ENCODE results near the gene SGPP2. TPM values are rescaled to one million over a fixed set of nuclear protein-coding genes. Genes with fewer than 3 reads are reported as not detected.

Gene SGPP2
- total RNA-seq, 1 experiment from 2014 or later, result not detected

- Histone ChIP-seq H3K27ac (ENCODE audit: low read length) (no peak overlapping the region), H3K9me3 (ENCODE audit: low read length) (no peaks in the 10 kb centered on the region), H3K4me2 (ENCODE audit: low read depth, low read length, poor library complexity, severe bottlenecking) (no peak overlapping the region), H3K79me2 (ENCODE audit: low read length) (no peaks in the 10 kb centered on the region), H3K36me3 (ENCODE audit: insufficient read depth, low read length) (no peaks in the 10 kb centered on the region), H3K9ac (ENCODE audit: low read length) (no peak overlapping the region), H4K20me1 (ENCODE audit: insufficient read depth, low read depth, low read length) (no peaks in the 10 kb centered on the region), H2AFZ (ENCODE audit: low read length) (no peak overlapping the region), H3K4me3 (ENCODE audit: low read length) (no peak overlapping the region), H3K9me2 (replicated peaks; ENCODE audit: insufficient read depth, low read length) (no peaks in the 10 kb centered on the region), H3K27me3 (ENCODE audit: low read length) (no peaks in the 10 kb centered on the region), H3K4me1 (ENCODE audit: low read length) (no peaks in the 10 kb centered on the region)
- no peak for DNase-seq
Observed at GRCh38 chr2:222490131-222490530, 65.8 kb downstream of the SGPP2 start.

- H3K4me2 ChIP-seq (ENCODE audit: low read depth, low read length, poor library complexity, severe bottlenecking), result no peak overlapping the region
- no peaks in the 10 kb centered on the region for H3K79me2 ChIP-seq (ENCODE audit: low read length)
- no peaks in the 10 kb centered on the region for H3K36me3 ChIP-seq (ENCODE audit: insufficient read depth, low read length)
- H3K4me1 ChIP-seq (ENCODE audit: low read length), result no peaks in the 10 kb centered on the region
- no peak overlapping the region for H3K4me3 ChIP-seq (ENCODE audit: low read length)
- no peak overlapping the region for H3K27ac ChIP-seq (ENCODE audit: low read length)
- H3K9ac ChIP-seq (ENCODE audit: low read length), result no peak overlapping the region
- H3K9me3 ChIP-seq (ENCODE audit: low read length), result no peaks in the 10 kb centered on the region
- H3K9me2 ChIP-seq (replicated peaks; ENCODE audit: insufficient read depth, low read length), result no peaks in the 10 kb centered on the region
- H4K20me1 ChIP-seq (ENCODE audit: insufficient read depth, low read depth, low read length), result no peaks in the 10 kb centered on the region
- H2AFZ ChIP-seq (ENCODE audit: low read length), result no peak overlapping the region
- no peaks in the 10 kb centered on the region for H3K27me3 ChIP-seq (ENCODE audit: low read length)
- DNase-seq, result no peak
Observed at GRCh38 chr2:222492683-222493082, 68.3 kb downstream of the SGPP2 start.

DNA sequence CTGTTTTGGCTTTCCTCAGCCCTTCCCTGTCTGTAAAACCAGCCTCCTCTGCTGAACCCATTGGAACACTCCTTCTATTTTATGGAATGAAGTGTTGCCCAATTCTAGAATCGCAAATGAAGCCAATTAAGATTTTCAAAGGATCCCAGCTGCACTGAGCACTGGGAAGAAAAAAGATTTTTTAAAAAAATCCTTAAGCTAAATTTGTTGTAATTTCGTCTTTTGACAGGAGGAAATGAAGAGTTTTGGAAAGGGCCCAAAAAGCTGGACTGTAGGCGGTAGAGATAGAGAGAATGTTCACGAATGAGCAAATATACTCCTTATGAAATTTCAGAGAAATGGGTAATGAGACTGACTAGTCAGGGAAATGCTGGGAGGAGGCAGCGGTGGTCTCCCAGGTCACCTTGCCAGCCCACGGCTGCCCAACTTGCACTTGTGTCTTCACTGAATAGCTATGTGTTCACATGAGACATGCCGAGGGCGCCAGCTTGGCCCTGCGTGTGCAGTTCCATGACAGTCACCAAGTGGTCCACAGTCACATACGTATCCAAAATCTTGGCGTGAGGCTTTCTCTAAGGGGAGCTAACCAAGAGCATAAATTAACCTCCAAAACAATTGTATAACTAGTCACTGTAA is 69.9 kb downstream of the SGPP2 start:
- DNase-seq, result no peak
- Histone ChIP-seq H3K4me3 (ENCODE audit: low read length) (no peak overlapping the region), H3K4me1 (ENCODE audit: low read length) (no peaks in the 10 kb centered on the region), H3K4me2 (ENCODE audit: low read depth, low read length, poor library complexity, severe bottlenecking) (no peak overlapping the region), H3K9me2 (replicated peaks; ENCODE audit: insufficient read depth, low read length) (no peaks in the 10 kb centered on the region), H2AFZ (ENCODE audit: low read length) (no peak overlapping the region), H3K9me3 (ENCODE audit: low read length) (no peaks in the 10 kb centered on the region), H3K27me3 (ENCODE audit: low read length) (no peaks in the 10 kb centered on the region), H3K27ac (ENCODE audit: low read length) (no peak overlapping the region), H3K79me2 (ENCODE audit: low read length) (no peaks in the 10 kb centered on the region), H4K20me1 (ENCODE audit: insufficient read depth, low read depth, low read length) (no peaks in the 10 kb centered on the region), H3K36me3 (ENCODE audit: insufficient read depth, low read length) (no peaks in the 10 kb centered on the region), H3K9ac (ENCODE audit: low read length) (no peak overlapping the region)

GRCh38 chr2:222495388-222495787 is 71.0 kb downstream of the SGPP2 start:
- Histone ChIP-seq H4K20me1 (ENCODE audit: insufficient read depth, low read depth, low read length) (no peaks in the 10 kb centered on the region), H3K4me2 (ENCODE audit: low read depth, low read length, poor library complexity, severe bottlenecking) (no peak overlapping the region), H2AFZ (ENCODE audit: low read length) (no peak overlapping the region), H3K9ac (ENCODE audit: low read length) (no peak overlapping the region), H3K4me1 (ENCODE audit: low read length) (no peaks in the 10 kb centered on the region), H3K4me3 (ENCODE audit: low read length) (no peak overlapping the region), H3K9me2 (replicated peaks; ENCODE audit: insufficient read depth, low read length) (no peaks in the 10 kb centered on the region), H3K27ac (ENCODE audit: low read length) (no peak overlapping the region), H3K79me2 (ENCODE audit: low read length) (no peaks in the 10 kb centered on the region), H3K9me3 (ENCODE audit: low read length) (no peaks in the 10 kb centered on the region), H3K36me3 (ENCODE audit: insufficient read depth, low read length) (no peaks in the 10 kb centered on the region), H3K27me3 (ENCODE audit: low read length) (no peaks in the 10 kb centered on the region)
- DNase-seq, result no peak

DNA sequence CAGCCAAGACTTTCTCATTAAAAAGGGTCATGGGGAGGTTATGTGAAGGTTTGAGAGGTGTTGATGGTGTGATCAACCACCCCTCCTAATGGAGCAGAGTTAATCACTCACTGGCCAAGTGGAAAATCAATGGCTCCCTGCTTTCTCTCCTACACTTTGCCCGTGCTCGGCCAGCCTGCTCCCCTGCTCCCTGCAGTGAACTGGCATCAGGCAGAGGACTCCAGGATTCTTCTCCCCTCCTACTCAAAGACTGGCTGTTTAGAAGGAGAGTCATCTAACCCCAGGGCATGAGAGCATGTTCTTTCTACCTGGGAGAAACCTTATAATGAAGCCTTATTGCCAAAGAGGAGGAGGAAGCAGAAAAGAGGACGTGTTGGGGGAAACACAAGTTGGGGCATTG is 74.9 kb downstream of the SGPP2 start:
- no peak overlapping the region for H3K9ac ChIP-seq (ENCODE audit: low read length)

DNA sequence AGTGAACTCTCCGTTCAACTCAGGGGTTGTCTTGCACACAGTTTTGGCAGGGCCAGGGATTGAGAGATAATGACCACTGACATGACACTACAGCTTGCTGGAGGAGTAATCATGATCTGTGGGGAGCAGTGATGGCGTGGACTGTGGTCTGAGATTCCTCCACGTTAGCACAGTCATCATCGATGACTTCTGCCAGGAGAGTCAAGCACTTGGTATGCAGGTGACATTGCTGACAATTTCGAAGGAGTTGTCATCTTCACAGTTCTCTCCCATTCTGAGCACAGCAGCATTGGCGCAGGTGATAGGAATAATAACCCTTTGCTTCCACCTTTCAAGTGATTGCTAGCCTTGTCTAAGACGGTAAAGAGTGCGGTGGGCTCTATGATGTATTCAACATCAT is 79.8 kb downstream of the SGPP2 start:
- H3K36me3 ChIP-seq (ENCODE audit: insufficient read depth, low read length), result no peaks in the 10 kb centered on the region
- H2AFZ ChIP-seq (ENCODE audit: low read length), result no peak overlapping the region
- no peak overlapping the region for H3K9ac ChIP-seq (ENCODE audit: low read length)
- H4K20me1 ChIP-seq (ENCODE audit: insufficient read depth, low read depth, low read length), result no peaks in the 10 kb centered on the region
- H3K4me2 ChIP-seq (ENCODE audit: low read depth, low read length, poor library complexity, severe bottlenecking), result no peak overlapping the region
- no peak overlapping the region for H3K4me3 ChIP-seq (ENCODE audit: low read length)
- H3K27ac ChIP-seq (ENCODE audit: low read length), result no peak overlapping the region
- no peaks in the 10 kb centered on the region for H3K9me3 ChIP-seq (ENCODE audit: low read length)
- no peaks in the 10 kb centered on the region for H3K4me1 ChIP-seq (ENCODE audit: low read length)
- DNase-seq, result no peak
- no peaks in the 10 kb centered on the region for H3K27me3 ChIP-seq (ENCODE audit: low read length)
- H3K79me2 ChIP-seq (ENCODE audit: low read length), result no peaks in the 10 kb centered on the region
- no peaks in the 10 kb centered on the region for H3K9me2 ChIP-seq (replicated peaks; ENCODE audit: insufficient read depth, low read length)

More for the DNA sequence above, 74.9 kb downstream of the SGPP2 start:
- H3K27ac ChIP-seq (ENCODE audit: low read length), result no peak overlapping the region
- H4K20me1 ChIP-seq (ENCODE audit: insufficient read depth, low read depth, low read length), result no peaks in the 10 kb centered on the region
- DNase-seq, result no peak
- no peaks in the 10 kb centered on the region for H3K27me3 ChIP-seq (ENCODE audit: low read length)
- H3K9me2 ChIP-seq (replicated peaks; ENCODE audit: insufficient read depth, low read length), result no peaks in the 10 kb centered on the region
- no peaks in the 10 kb centered on the region for H3K4me1 ChIP-seq (ENCODE audit: low read length)
- H3K9me3 ChIP-seq (ENCODE audit: low read length), result no peaks in the 10 kb centered on the region
- no peak overlapping the region for H3K4me2 ChIP-seq (ENCODE audit: low read depth, low read length, poor library complexity, severe bottlenecking)
- no peak overlapping the region for H2AFZ ChIP-seq (ENCODE audit: low read length)
- no peak overlapping the region for H3K4me3 ChIP-seq (ENCODE audit: low read length)
- H3K79me2 ChIP-seq (ENCODE audit: low read length), result no peaks in the 10 kb centered on the region
- no peaks in the 10 kb centered on the region for H3K36me3 ChIP-seq (ENCODE audit: insufficient read depth, low read length)

DNA sequence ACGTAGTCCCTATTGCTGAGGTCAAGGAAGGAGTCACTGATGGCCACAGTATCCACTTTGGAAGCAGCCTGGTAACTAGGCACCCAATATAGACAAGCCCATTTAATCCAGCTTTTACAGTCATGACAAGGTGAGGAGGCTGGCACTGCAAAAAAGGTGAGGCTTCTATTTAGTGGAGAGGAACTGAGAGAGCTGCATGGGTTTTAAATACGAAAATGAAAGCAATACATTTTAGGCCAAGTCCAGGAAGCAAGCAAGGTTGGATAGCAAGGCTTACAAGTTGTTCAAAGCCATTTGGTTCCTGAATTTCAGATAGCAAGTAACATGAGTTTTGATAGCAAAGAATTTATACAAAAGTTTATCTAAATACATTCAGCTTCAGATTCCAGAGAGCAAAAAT is 80.4 kb downstream of the SGPP2 start:
- Histone ChIP-seq H3K9me3 (ENCODE audit: low read length) (no peaks in the 10 kb centered on the region), H3K36me3 (ENCODE audit: insufficient read depth, low read length) (no peaks in the 10 kb centered on the region), H3K79me2 (ENCODE audit: low read length) (no peaks in the 10 kb centered on the region), H3K4me2 (ENCODE audit: low read depth, low read length, poor library complexity, severe bottlenecking) (no peak overlapping the region), H3K4me1 (ENCODE audit: low read length) (no peaks in the 10 kb centered on the region), H3K27me3 (ENCODE audit: low read length) (no peaks in the 10 kb centered on the region), H3K4me3 (ENCODE audit: low read length) (no peak overlapping the region), H3K27ac (ENCODE audit: low read length) (no peak overlapping the region), H4K20me1 (ENCODE audit: insufficient read depth, low read depth, low read length) (no peaks in the 10 kb centered on the region), H3K9me2 (replicated peaks; ENCODE audit: insufficient read depth, low read length) (no peaks in the 10 kb centered on the region), H3K9ac (ENCODE audit: low read length) (no peak overlapping the region), H2AFZ (ENCODE audit: low read length) (no peak overlapping the region)
- DNase-seq, result no peak

- H3K9me2 ChIP-seq (replicated peaks; ENCODE audit: insufficient read depth, low read length), result no peaks in the 10 kb centered on the region
- no peak overlapping the region for H3K4me2 ChIP-seq (ENCODE audit: low read depth, low read length, poor library complexity, severe bottlenecking)
- no peak for DNase-seq
- no peak overlapping the region for H2AFZ ChIP-seq (ENCODE audit: low read length)
- no peaks in the 10 kb centered on the region for H4K20me1 ChIP-seq (ENCODE audit: insufficient read depth, low read depth, low read length)
- no peaks in the 10 kb centered on the region for H3K36me3 ChIP-seq (ENCODE audit: insufficient read depth, low read length)
- no peaks in the 10 kb centered on the region for H3K27me3 ChIP-seq (ENCODE audit: low read length)
- H3K4me3 ChIP-seq (ENCODE audit: low read length), result no peak overlapping the region
- no peak overlapping the region for H3K9ac ChIP-seq (ENCODE audit: low read length)
- no peaks in the 10 kb centered on the region for H3K9me3 ChIP-seq (ENCODE audit: low read length)
- no peaks in the 10 kb centered on the region for H3K4me1 ChIP-seq (ENCODE audit: low read length)
- H3K27ac ChIP-seq (ENCODE audit: low read length), result no peak overlapping the region
- H3K79me2 ChIP-seq (ENCODE audit: low read length), result no peaks in the 10 kb centered on the region
Observed at GRCh38 chr2:222506230-222506935, 82.0 kb downstream of the SGPP2 start.

All from Karpas-422 (cell line).